Measurements from ENCODE around the gene SAMM50.
A peak's percentile ranks its signal among the peaks of the same experiment; 100 is the strongest.

SAMM50 gene

GRCh38 chr22:43921370-43921769, 33.9 kb upstream of the SAMM50 start:
- TF ChIP-seq CTCF (conservative IDR thresholded peaks at IDR 0.05) = no peak
- H3K27ac ChIP-seq = no peak overlapping the region

- TF ChIP-seq CTCF (conservative IDR thresholded peaks at IDR 0.05) = no peak
- H3K27ac ChIP-seq = no peak overlapping the region
These were observed 33.1 kb upstream of the SAMM50 start for GRCh38 chr22:43922123-43922522.

DNA sequence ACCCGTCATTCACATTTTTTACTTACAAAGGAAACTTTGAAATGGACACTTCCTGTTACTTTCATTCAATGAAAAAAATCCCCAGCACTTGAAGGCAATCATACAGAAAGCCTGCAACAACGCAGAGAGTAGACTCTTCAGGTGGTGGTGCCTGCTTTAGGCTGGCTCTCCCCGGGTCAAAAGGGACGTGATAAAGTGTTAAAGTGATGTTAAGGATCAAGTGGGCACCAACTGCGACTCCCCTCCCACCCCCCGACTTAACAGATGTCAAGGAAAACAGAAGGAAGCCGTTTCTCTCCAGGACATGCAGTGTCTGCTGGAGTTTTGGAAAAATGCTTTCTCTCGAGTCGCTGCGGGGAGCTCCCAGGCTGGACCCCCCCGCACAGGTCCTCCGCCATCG, 32.1 kb upstream of the SAMM50 start:
- TF ChIP-seq CTCF (conservative IDR thresholded peaks at IDR 0.05) = no peak
- H3K27ac ChIP-seq = peak overlapping the region; percentile 56; the same call in 1 of the 2 replicates

- TF ChIP-seq CTCF (conservative IDR thresholded peaks at IDR 0.05) = no peak
These were observed 31.4 kb upstream of the SAMM50 start, which contains the start of gene PNPLA3 for GRCh38 chr22:43923631-43924464. TSS of gene PNPLA3 (plus strand) at chr22:43923805. CDS start at chr22:43923912, 107 bp downstream.

GRCh38 chr22:43924877-43925276, 30.4 kb upstream of the SAMM50 start:
- no peak for TF ChIP-seq CTCF (conservative IDR thresholded peaks at IDR 0.05)
- H3K27ac ChIP-seq = no peak overlapping the region

More at GRCh38 chr22:43923631-43924464, 31.4 kb upstream of the SAMM50 start, which contains the start of gene PNPLA3:
- peak within 1 kb of the TSS; percentile 56; the same call in 1 of the 2 replicates for H3K27ac ChIP-seq

DNA sequence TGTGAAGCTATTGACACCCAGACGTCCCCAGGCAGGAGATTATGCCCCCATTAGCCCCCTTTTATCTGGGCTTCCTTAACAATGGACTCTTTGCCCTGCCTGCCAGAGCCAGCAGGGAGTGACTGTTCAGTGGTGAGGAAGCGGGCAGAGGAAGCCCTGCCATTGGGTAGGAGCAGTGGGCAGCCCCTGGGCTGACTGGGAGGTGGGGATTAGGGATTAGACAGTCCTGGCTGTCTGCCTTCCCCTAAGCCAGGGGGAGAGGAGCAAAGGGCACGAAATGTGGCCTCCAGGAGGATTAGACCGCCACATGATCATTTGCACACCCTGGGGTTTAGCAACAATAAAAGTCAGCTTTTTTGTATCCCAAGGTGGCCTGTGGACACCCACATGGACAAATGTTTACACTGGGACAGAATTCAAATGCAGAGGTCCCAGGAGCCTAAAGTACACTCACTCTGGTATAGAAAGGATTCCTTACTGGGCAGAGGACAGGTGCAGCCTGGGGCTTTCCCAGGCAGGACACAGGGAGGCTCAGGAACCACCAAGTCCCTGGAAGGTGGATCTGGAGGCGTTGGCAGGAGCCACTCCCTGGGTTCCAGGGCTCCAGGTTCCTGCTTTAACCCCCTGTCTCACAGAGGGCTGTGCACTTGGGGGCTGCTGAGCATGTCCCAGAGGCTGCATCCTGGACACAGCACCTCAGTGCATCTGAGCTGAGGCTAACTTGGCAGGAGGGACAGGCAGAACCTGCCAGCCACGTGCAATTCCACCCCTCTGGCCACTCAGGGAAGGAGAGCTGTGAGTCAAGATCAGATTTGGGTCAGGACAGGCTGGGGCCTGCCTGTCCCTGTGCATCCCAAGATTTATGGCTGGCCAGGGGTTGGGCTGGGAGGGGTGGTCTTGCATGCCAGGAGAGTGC, 29.6 kb upstream of the SAMM50 start:
- peak overlapping the region; percentile 18; the same call in 1 of the 2 replicates for H3K27ac ChIP-seq
- no peak for TF ChIP-seq CTCF (conservative IDR thresholded peaks at IDR 0.05)

DNA sequence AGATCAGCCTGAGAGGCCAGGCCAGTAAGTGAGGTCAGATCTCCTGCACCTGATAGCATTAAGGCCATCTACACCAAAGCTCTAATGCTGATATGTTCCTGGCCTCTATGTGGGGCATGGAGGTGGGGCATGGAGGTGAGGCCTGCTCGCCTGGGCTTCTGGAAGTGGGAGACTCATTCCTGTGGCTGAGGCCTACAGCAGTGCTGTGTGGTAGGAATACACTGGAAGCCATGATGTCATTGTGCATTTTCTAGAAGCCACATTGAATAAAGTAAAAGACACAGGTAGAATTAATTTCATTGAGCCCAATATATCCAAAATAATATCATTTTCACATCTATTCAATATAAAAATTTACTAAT, 28.9 kb upstream of the SAMM50 start:
- H3K27ac ChIP-seq = peak overlapping the region; percentile 18; the same call in 1 of the 2 replicates
- TF ChIP-seq CTCF (conservative IDR thresholded peaks at IDR 0.05) = no peak
